Astrocyte of the spinal cord (primary cell): ENCODE results near the gene MYL6B.
A peak's percentile ranks its signal among the peaks of the same experiment; 100 is the strongest.

Experiments
- DNase-seq: peaks from one replicate; pipeline ENCODE4 v3.0.0; 2011; ENCODE audit warnings: low read depth, low spot score
- H3K4me3 ChIP-seq: 2 replicates; pipeline ENCODE4 v1.5.1; 2011; ENCODE audit warnings: low read depth, mild to moderate bottlenecking, low read length, moderate library complexity
- CTCF ChIP-seq: IDR thresholded peaks from 2 replicates; pipeline ENCODE4 v1.5.1; 2012; ENCODE audit warnings: low read depth, mild to moderate bottlenecking, low read length, inconsistent platforms
- in situ Hi-C: cut with HindIII; loops from 2 replicates; pipeline ENCODE4 v1.10.0; 2017; ENCODE audit warnings: low sequenced_read_pairs

Gene MYL6B

GRCh38 chr12:56104815-56105608, 47.4 kb upstream of the MYL6B start:
- peak overlapping the region; percentile 93 for H3K4me3 ChIP-seq
- peak; percentile 8 for TF ChIP-seq CTCF
- in situ Hi-C loops, result no loop called here
- no peak for DNase-seq

DNA sequence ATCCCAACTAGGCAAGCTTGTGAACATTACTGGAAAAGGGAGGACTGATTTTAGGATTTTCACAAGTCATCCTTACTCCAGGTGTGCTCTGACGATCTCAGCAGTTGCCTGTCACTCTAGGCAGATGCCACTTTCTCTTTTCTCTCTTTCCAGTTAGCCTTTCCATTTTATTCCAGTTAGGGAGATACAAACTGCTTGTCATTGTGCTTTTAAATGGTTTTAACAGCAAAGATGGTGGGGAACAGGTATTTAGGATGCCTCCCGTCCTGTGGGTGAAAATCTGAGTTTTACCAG, 46.8 kb upstream of the MYL6B start:
- peak overlapping the region; percentile 93 for H3K4me3 ChIP-seq
- in situ Hi-C loops, result no loop called here
- no peak for DNase-seq
- no peak for TF ChIP-seq CTCF

GRCh38 chr12:56107242-56107641, 45.1 kb upstream of the MYL6B start:
- in situ Hi-C loops, result no loop called here
- no peak for DNase-seq
- TF ChIP-seq CTCF, result no peak
- no peak overlapping the region for H3K4me3 ChIP-seq

- no peak overlapping the region for H3K4me3 ChIP-seq
- in situ Hi-C loops, result no loop called here
- no peak for DNase-seq
- no peak for TF ChIP-seq CTCF
These were observed 41.8 kb upstream of the MYL6B start for GRCh38 chr12:56110571-56110970.

GRCh38 chr12:56114084-56114483, 38.3 kb upstream of the MYL6B start:
- no peak overlapping the region for H3K4me3 ChIP-seq
- no peak for DNase-seq
- no peak for TF ChIP-seq CTCF
- in situ Hi-C loops, result no loop called here

DNA sequence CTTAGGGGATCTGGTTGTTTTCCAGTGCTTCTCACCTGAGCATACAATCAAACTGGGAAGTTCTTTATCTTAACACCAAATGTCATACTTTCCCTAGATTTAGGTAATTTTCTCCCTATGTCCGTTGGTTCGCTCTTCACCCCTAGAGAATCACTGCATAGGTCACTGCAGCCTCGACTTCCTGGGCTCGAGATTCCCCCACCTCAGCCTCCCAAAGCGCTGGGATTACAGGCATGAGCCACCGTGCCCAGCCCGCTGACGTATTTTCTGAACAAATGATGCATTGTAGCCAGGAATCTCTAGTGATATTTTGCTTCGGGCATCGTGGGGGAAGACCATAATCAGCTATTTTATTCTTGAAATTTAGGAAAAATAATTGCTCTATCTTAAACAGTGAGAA, 37.1 kb upstream of the MYL6B start:
- TF ChIP-seq CTCF, result no peak
- H3K4me3 ChIP-seq, result peak overlapping the region; percentile 79
- DNase-seq, result peak; percentile 29
- in situ Hi-C loops, result no loop called here
